ENCODE measurements around the gene STK32B. TPM values are rescaled to one million over a fixed set of nuclear protein-coding genes. Genes with fewer than 3 reads are reported as not detected.

The STK32B gene
- total RNA-seq, 1 experiment from 2014 or later: not detected

- Mint-ChIP-seq H3K4me3 (ENCODE audit: low read depth, unreplicated experiment) (no peak overlapping the region), H3K9me3 (ENCODE audit: low read depth, unreplicated experiment) (peaks cover 8% of the 10 kb centered on the region), H3K27me3 (ENCODE audit: unreplicated experiment) (peaks cover 14% of the 10 kb centered on the region), H3K4me1 (ENCODE audit: low read depth, unreplicated experiment) (no peaks in the 10 kb centered on the region), H3K36me3 (ENCODE audit: insufficient read depth, unreplicated experiment) (no peaks in the 10 kb centered on the region), H3K27ac (ENCODE audit: unreplicated experiment) (no peak overlapping the region)
- TF ChIP-seq, protein P1, sequence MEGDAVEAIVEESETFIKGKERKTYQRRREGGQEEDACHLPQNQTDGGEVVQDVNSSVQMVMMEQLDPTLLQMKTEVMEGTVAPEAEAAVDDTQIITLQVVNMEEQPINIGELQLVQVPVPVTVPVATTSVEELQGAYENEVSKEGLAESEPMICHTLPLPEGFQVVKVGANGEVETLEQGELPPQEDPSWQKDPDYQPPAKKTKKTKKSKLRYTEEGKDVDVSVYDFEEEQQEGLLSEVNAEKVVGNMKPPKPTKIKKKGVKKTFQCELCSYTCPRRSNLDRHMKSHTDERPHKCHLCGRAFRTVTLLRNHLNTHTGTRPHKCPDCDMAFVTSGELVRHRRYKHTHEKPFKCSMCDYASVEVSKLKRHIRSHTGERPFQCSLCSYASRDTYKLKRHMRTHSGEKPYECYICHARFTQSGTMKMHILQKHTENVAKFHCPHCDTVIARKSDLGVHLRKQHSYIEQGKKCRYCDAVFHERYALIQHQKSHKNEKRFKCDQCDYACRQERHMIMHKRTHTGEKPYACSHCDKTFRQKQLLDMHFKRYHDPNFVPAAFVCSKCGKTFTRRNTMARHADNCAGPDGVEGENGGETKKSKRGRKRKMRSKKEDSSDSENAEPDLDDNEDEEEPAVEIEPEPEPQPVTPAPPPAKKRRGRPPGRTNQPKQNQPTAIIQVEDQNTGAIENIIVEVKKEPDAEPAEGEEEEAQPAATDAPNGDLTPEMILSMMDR (IDR thresholded peaks at IDR 0.05; ENCODE audit: unreplicated experiment): no peak
- BruUV-seq (replicated peaks): no TSS peak
- intact Hi-C loops (cut with micrococcal nuclease; ENCODE audit: unreplicated experiment): no loop called here
- CTCF ChIA-PET: no interaction called here
- DNase-seq: no peak
Measured at GRCh38 chr4:5012958-5013357, 38.3 kb upstream of the STK32B start.

GRCh38 chr4:5014007-5014682, 37.1 kb upstream of the STK32B start:
- BruUV-seq (replicated peaks): no TSS peak
- CTCF ChIA-PET: no interaction called here
- Mint-ChIP-seq H3K36me3 (ENCODE audit: insufficient read depth, unreplicated experiment) (no peaks in the 10 kb centered on the region), H3K9me3 (ENCODE audit: low read depth, unreplicated experiment) (peaks cover 8% of the 10 kb centered on the region), H3K4me3 (ENCODE audit: low read depth, unreplicated experiment) (no peak overlapping the region), H3K27me3 (ENCODE audit: unreplicated experiment) (peaks cover 14% of the 10 kb centered on the region), H3K27ac (ENCODE audit: unreplicated experiment) (no peak overlapping the region), H3K4me1 (ENCODE audit: low read depth, unreplicated experiment) (no peaks in the 10 kb centered on the region)
- intact Hi-C loops (cut with micrococcal nuclease; ENCODE audit: unreplicated experiment): no loop called here
- TF ChIP-seq, protein P1 (IDR thresholded peaks at IDR 0.05; ENCODE audit: unreplicated experiment): no peak
- DNase-seq: no peak

DNA sequence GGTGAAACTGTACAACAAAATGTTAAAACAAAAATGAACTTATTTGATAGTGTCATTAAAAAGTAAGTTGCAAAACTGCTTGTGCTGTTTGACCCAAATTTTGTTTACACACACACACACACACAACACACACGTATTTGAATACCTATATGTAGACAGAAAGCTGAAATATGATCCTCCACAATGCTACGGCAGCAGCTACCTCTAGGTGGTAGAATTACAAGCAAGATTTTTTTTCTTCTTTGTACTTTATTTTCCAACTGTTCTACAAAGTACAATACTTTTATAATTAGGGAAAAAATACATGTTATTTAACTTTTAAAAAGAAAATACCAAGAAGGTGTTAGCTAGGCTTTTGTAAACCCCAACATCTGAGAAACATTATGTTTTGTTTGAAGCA, 33.2 kb upstream of the STK32B start:
- intact Hi-C loops (cut with micrococcal nuclease; ENCODE audit: unreplicated experiment): no loop called here
- H3K4me3 Mint-ChIP-seq (ENCODE audit: low read depth, unreplicated experiment): no peak overlapping the region
- no peak overlapping the region for H3K27ac Mint-ChIP-seq (ENCODE audit: unreplicated experiment)
- no peaks in the 10 kb centered on the region for H3K9me3 Mint-ChIP-seq (ENCODE audit: low read depth, unreplicated experiment)
- DNase-seq: no peak
- no peaks in the 10 kb centered on the region for H3K27me3 Mint-ChIP-seq (ENCODE audit: unreplicated experiment)
- no TSS peak for BruUV-seq (replicated peaks)
- no peaks in the 10 kb centered on the region for H3K4me1 Mint-ChIP-seq (ENCODE audit: low read depth, unreplicated experiment)
- CTCF ChIA-PET: no interaction called here
- TF ChIP-seq, protein P1 (IDR thresholded peaks at IDR 0.05; ENCODE audit: unreplicated experiment): no peak
- no peaks in the 10 kb centered on the region for H3K36me3 Mint-ChIP-seq (ENCODE audit: insufficient read depth, unreplicated experiment)

DNA sequence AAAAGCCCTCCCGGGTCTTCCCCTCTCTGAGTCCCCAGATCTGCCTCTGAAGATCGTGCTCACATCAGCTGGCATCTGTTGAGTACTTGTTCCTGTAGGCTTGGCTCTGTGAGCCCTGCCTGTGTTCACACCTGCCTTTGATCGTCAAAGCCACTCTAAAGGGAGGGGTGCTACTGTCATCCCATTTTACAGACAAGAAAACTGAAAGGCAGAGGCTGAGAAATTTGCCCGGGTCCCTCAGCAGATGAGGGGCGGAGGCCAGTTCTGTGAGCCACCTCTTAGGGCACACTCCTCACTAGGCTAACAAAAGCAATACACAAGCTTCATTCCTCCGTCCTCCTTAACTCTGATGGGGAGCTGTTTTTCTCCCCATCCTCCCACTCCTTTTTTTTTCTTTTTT, 32.7 kb upstream of the STK32B start:
- TF ChIP-seq, protein P1 (IDR thresholded peaks at IDR 0.05; ENCODE audit: unreplicated experiment): no peak
- CTCF ChIA-PET: no interaction called here
- no peaks in the 10 kb centered on the region for H3K4me1 Mint-ChIP-seq (ENCODE audit: low read depth, unreplicated experiment)
- no peaks in the 10 kb centered on the region for H3K27me3 Mint-ChIP-seq (ENCODE audit: unreplicated experiment)
- DNase-seq: no peak
- no peak overlapping the region for H3K4me3 Mint-ChIP-seq (ENCODE audit: low read depth, unreplicated experiment)
- no peaks in the 10 kb centered on the region for H3K9me3 Mint-ChIP-seq (ENCODE audit: low read depth, unreplicated experiment)
- H3K27ac Mint-ChIP-seq (ENCODE audit: unreplicated experiment): no peak overlapping the region
- BruUV-seq (replicated peaks): no TSS peak
- intact Hi-C loops (cut with micrococcal nuclease; ENCODE audit: unreplicated experiment): no loop called here
- H3K36me3 Mint-ChIP-seq (ENCODE audit: insufficient read depth, unreplicated experiment): no peaks in the 10 kb centered on the region
